Nucleus accumbens (tissue), 56 donors: ENCODE data around the gene KRT81.
A peak's percentile ranks its signal among the peaks of the same experiment; 100 is the strongest.
"Not testable (repeated sequence)": the region's sequence is repeated elsewhere in the genome, so short reads cannot be mapped to it uniquely, and the experiment has no call there.

ENCODE experiments used
- DNase-seq, 56 donors: peaks; one replicate each; lab custom pipeline; 2025; lab: John Stamatoyannopoulos, UW

The KRT81 gene

DNA sequence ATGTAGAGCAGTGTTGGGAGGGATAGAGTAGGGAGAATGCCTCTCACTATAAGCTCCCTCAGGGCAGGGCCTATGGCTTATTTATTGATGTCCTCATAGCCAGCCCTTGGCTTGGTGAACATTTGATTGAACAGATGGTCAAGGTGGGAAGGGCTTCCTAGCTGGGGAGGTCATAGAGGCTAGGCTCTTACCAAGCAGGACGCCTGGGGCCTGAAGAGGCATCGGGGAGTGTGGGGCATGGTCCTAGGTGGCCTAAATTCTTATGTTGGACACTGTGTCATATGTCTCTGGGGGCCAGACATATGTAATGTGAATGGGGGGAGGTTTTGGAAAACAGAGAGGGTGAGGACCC is 34.8 kb downstream of the KRT81 start:
- DNase-seq: no peak

DNA sequence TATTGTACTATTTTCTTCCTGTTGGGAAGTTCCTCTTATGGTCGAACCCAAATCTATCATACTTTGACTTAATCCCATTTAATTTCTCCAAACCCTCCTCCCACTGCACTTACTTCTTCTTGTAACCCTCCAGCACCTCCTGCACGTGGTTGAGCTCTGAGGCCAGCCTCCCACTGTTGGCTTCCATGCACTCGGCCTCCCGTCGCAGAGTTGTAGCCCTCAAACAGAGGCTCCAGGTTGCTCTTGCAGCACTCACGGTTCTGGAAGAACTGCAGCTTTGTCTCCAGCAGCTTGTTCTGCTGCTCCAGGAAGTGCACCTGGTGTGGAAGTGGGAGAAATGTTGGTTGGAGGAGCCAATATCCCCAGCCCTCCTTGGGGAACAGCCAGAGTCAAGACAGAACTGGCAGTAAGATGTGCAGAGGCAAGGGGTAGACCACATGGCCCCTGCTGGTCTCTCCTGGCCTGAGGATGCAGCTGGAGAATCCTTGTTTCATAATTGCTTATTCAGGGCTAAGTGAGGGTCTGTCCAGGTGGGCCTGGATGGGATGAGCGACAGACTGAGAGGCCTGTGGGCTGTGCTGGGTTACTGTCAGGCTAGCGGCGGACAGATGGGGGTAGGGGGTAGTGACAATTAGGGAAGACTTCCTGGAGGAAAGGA is 35.3 kb downstream of the KRT81 start:
- DNase-seq: no peak

DNA sequence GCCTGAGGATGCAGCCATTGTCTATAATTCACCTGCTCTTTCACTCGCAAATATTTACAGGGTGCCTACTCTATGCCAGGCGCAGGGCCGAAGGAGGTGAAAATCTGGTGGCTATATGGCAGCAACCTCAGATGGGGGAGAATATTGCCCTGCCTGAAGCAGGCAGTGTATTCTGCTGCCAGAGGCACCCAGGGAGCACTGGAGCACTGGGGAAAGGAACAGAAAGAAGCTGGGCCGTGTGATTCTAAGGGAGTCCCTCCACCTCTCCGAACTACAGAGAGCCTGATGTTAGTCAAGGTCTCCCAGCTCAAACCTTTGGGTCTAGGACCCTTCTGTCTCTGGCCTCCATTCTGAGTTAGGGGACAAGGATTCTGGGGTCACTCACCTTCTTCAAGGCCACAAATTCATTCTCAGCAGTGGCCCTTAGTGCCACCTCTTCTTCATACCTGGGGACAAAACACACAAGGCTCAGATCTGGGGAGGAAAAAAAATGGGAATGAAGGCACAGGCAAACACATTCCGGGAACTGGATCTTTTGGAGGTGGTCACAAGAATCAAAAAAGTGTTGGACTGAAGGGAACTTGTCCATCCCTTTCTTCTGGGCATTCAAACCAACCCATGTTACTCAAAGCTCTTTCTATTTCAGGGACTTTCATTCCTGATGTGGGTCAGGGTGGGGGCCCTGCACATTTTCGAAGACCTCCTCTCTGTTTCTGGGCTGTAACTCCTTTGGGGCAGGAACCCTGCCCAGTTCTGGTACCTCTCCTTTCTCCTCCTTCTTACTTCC is 36.2 kb downstream of the KRT81 start:
- no peak for DNase-seq

DNA sequence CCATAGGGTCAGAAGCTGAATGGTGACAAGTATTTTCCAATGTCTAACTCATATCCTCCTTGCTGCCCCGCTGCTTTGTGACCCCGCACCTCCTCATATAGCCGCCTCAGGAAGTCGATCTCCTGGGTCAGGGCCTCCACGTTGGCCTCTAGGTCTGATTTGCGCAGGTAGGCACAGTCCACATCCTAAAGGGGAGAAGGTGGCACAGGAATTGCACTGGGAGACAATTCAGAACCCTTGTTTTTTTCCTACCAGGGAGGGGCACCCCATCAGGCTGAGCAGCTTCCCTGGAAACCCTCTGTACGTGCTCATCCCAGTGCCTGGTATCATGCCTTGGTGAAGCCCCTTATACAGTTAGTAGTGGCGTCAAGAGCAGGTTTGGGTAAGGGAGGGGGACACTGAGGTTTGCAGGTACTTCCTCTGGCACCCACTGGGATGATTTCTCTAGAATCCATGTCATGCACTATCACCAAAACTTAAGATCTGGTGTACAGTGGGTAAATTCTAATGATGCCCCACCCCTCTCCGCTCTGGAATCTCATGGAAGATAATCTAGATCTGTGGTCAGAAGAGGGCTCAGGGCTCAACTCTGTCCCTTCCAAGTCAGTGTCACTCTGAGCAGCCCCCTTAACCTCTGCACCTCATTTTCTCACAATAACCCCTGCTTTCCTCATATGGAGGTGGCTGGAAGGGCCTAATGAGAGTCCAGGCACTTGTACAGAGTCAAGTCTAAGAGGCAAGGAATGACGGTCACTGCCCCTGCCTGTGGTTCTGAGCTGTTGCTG is 37.0 kb downstream of the KRT81 start:
- no peak for DNase-seq

DNA sequence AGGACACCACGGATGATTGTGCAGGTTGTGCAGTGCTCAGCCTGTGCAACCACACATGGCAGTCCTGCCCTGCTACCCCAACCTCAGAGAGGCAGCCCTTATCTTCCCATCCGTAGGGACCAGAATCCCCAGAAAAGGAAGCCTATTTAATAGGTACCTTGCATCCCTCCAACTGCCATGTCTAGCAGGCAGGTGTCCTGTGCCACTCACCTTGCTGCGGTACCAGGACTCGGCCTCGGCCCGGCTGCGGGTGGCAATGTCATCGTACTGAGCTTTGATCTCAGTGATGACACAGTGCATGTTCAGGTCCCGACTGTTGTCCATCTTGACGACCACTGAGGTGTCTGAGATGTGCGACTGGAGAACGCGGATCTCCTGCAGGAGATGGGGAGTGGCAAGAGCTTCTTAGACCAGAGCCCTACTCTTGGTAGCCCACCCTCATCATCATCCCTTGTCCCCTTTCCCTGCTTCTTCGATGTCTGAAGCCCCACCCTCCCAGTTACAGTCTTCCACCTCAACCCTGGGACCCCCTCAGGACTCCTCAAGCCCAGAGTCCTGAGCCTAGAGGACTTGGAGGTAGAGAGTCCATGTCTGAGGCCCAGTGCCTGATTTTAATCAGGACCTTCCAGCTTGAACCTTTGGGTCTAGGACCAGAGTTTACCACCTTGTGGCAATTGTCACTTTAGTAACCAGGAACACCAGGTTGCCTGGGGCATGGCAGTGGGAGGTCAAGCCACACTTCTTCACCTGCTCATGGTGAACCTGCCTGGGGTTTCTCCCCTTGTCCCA is 37.7 kb downstream of the KRT81 start:
- DNase-seq: no peak

DNA sequence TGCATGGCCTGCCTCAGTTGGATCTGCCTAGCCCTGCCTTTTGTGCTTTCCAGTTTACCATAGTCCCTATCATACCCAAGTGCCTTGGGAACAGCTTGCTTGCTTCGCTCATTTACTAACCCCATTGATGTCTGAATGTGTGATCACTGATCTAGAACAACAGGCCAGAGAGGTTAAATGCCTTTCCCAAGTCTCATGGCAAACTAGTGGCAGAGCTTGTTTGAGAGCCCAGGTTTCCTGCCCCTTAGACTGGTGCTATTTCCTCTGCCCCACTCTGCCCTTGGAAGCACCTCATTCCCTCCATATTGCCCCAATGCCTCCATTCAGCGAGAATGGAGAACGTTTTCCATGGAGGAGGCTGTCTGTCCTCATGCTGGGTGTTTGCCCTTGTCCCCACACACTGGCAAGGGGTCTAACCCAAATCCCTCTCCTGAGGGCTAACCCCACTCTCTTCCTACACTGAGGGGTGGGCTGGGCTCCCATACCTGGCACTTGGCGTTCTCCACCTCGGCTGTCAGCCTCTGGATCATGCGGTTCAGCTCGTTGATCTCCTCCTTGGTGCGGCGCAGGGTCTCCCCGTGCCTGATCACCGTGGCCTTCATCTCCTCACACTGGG is 38.5 kb downstream of the KRT81 start:
- DNase-seq: no peak

DNA sequence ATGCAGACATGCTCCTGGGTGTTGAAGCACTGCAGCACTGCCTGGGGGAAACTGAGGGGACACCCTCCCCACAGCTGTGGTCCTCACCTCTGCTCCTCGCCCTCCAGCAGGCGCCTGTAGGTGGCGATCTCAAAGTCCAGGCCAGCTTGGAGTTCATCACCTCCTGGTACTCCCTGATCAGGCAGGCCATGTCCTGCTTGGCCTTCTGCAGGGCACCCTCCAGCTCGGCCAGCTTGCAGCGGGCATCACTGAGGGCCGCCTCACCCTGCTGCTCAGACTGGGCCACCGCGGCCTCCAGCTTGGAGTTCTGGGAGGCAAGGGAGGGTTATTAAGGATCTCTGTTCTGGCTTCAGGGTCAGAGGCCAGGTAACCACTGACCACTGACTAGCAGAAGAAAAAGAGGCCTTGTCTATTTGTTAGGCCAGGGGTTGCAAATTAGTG is 39.1 kb downstream of the KRT81 start:
- not testable (repeated sequence) for DNase-seq

DNA sequence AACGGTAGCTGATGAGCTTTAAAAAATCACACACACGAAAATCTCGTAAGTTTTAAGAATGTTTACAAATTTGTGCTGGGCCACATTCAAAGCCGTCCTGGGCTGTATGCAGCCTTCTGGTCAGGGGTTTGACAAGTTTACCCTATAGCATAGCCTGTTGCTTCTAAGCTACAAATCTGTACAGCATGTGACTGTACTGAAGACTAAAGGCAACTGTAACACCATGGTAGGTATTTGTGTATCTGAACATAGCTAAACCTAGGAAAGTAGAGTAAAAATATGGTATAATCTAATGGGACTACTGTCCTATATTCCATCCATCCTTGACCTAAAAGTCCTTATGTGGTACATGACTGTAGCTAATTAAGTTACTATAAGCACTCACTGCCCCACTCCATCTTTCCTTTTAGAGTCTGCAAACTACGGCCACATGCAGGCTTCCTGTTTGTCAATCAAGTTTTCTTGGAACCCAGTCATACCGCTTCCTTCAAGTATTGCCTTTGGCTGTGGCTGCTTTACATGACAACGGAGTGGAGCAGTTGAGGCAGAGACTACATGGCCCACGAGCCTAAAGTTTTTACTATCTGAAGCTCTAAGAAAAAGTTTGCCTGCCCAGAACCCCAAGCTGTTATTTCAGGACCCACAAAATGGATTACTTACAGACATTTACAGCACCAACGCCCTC is 39.8 kb downstream of the KRT81 start:
- no peak for DNase-seq

DNA sequence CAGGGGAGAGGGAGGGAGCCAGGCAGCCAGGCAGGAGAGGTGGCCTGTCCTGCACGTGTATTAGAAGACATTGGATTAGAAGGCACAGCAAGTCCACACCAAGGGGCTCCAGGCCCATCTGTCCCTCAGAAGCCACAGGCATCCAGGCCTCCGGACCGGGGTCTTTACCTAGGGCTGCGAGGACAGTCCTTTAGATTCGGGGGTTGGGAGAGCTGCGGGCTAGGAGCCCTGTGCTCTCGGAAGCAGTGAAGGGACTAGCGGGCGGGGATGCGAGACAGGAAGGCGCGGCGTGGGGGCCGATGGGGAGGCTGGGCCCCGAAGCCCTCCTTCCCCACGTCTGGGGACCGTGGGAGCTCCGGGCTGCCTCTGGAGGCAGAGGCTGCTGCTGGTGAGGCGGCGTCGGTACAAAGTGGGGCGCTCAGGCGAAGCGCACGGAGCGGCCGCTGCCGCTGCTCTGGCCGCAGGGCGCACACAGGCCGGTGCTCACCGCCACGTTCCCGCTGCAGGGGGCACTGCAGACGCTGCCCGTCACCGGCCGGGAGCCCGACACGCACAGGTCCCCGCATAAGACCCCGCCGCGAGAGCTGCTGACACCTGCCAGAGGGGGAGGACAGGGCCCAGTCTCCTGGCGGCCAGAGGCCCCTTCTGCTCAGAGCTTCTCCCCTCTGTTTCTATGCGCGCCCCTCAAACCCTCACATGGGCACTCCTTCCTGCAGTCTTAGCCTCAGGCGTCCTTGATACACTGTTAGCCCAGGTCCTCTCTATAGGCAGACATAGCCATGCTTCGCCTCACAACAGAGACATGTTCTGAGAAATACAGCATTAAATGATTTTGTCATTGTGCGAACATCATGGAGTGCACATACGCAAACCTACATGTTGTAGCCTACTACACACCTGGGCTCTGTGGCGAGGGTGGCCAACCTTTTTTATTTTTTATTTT is 41.0 kb downstream of the KRT81 start:
- no peak for DNase-seq

DNA sequence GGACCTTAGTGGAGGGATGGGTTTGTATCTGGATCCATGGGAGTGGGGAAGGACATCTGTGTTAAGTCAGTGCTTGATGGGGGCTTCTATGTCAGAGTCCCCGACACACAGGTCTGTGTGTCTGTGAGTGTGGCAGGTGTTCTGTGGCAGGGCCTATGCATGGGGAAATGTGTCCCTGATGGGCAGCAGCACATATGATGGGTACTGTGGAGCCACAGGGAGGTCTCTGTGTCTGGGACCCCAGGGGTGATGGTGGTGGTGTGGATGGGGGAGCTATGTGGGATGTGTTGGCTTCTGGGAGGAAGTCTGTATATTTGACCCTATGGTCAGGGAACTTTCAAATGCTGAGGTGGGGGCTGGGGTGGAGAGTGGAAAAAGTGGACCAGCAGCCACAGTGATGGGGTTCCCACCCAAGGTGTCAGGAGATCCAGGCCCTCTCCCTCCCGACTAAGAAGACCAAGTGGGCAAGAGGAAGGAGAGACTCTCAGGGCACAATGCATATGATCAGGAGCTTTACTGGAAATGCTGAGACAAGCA is 41.8 kb downstream of the KRT81 start:
- no peak for DNase-seq

DNA sequence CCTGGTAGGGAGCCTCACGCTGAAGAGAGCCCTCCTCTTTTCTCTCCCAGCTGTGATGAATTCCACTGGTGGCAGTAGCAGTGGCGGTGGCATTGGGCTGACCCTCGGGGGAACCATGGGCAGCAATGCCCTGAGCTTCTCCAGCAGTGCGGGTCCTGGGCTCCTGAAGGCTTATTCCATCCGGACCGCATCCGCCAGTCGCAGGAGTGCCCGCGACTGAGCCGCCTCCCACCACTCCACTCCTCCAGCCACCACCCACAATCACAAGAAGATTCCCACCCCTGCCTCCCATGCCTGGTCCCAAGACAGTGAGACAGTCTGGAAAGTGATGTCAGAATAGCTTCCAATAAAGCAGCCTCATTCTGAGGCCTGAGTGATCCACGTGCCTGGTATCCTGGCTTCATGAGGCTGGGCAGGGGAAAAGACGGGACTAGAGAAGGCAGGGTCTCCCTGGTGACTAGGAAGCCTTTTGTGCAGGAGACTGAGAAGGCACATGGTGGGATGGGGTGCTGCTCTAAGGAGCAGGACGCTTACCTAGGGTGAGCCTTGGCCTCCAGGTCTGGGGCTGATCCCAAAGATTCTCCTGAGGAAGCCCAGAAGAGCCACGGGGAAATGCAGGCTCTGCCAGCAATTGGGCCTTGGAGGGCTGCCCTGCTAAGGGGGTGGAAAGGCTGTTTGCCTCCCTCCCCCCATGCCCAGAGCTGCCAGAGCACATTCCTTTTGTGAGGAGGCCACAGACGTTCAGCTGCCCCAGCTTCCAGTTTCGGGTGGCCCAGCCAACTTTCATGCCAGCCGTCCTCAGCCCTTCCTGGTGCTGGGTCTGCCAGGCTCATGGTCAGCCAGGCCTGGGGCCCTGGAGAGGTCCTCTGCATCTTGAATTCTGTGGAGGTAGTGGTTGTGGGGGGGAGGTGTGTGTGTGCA is 42.5 kb downstream of the KRT81 start:
- peak in 46 of 56 donors; percentile 8 to 79 (median 40) for DNase-seq

DNA sequence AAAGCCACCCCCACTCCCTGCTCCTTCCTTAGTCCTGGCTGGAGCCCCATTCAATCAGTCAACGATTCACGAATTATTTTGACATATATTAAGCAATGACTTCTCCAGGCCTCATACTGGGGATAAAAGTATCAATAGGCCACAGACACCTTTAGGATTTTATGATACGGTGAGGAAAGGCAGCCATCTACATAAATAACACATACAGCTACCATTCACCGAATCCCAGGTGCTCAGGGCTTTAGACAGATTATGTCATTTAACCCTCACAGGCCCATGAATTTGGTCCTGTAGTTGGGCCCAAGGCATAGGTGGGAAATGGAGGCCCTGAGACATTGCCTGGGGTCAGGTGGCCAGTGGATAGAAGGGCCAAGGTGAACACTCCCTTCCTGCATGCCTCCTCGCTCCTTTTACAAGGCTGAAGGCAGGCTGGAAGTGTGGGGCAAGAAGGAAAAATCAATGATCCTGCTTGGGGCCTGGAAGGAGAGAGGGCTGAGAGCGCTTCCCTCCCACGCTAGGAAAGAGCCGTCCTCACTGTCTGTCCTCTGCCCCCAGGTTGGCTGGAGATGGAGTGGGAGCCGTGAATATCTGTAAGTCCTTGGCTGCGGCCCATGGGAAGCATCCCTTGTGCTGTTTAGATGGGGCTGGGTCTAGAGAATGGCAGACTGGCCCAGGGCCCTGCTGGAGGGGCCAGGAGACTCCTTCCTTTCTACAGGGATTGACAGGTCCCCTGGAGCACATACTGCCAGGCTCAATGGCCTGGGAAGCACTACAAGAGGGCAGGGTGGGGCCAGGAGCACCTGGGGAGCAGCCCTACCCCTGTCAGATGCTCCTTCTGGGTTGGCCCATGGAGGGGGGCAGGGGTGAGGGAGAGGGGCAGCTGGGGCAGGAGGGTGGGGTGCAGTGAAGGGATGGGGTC is 43.5 kb downstream of the KRT81 start:
- DNase-seq: no peak

DNA sequence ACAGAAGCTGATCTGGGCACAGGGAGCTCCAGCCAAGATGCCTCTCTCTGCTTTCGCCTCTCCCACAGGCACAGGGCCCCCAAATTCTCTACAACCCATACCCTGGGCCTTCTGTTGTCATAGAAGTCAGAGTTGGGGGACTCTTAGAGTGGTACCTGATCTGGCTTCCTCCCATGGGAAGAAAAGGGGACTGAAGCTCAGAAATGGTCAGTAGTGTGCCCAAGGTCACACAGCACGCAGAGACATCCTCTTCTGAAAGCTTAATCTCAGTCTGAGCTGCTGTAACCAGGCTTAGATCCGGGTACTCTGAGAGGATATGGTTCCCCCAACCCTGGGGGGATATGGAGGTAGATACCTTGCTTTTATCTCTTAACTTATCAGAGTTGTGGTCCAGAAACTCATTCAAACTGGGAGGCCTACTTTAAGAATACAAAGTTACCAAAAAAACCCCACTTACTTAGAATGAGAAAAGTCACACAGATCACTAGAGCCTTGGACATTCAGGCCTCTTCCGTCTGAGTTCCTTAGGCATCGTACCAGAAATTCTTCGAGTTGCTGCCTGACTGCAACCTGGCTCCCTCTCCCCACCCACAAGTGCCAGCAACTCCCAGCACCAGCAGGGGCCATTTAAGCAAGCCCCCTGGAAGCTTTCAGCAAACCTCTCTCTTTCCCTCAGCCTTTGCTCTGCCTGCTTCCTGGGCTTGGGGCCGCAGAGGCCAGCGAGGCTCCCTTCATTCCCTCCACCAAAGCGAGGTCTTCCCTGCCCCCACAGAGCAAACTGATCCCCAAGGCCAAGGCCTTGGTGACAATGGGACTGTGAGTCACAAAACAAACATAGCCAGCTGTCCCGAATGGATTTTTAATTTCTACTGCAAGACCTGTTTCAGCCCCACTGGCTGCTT is 44.4 kb downstream of the KRT81 start:
- DNase-seq: peak in 1 of 56 donors; percentile 11

DNA sequence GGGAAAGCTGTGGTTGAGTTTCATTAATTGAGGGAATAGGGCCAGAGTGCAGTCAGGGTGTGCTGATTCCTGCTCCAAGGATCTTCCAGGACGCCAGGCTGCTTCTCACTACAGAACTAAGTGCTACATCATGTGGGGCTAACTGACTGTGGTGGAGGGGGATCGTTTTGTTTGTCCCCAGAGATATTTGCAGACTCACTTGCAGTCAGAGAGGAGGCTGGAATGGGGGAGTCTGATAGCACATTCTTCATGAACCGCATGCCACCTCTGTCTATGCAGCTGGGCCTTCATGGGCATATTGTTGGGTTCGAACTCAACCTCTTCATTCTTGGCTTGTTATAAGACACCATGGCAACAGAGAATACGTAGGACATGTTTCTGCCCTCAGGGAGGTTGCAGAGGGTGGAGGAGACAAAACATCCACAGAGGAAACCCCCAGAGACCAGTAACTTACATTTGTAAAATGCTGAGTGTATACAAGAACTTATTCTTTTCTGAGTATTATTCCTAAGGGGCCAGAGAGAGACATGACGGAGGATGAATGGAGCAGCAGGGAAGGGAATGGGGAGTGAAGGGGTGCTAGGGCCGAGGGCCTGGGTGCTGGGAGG is 45.3 kb downstream of the KRT81 start:
- DNase-seq: no peak
